H1 (cell line): ENCODE results near the gene STAT5A. TPM values are rescaled to one million over a fixed set of nuclear protein-coding genes. Genes with fewer than 3 reads are reported as not detected.

Experiments used
- CTCF ChIA-PET: fragments of 300-600 bp; sonication (Branson Sonifier 250); formaldehyde crosslinking; loops from one replicate; lab custom pipeline; 2021; ENCODE audit not compliant: partially characterized antibody; lab: Charles Lee
- POLR2A ChIA-PET: fragments of 300-600 bp; sonication (Branson Sonifier 250); formaldehyde crosslinking; loops from one replicate; lab custom pipeline; 2021; ENCODE audit warnings: inconsistent platforms; ENCODE audit not compliant: partially characterized antibody; lab: Charles Lee
- DNase-seq, 2 experiments: peaks; one replicate each; pipeline versions ENCODE4 v3.0.0 to v3.0.0-alpha.2; 2010 to 2022; ENCODE audit warnings: low spot score in 2 of 2, low read depth in 1 of 2, mixed read lengths in 1 of 2
- FAIRE-seq: peaks from 2 replicates; lab custom pipeline; 2011; peaks lifted over from hg19 to GRCh38; lab: Jason Lieb, UNC
- H2AFZ ChIP-seq: 2 replicates; pipeline ENCODE4 v1.8.1; 2012; ENCODE audit warnings: low read length, inconsistent platforms
- H2AK5ac ChIP-seq: 2 replicates; pipeline ENCODE4 v1.6.1; 2013; ENCODE audit warnings: low read depth, low read length
- H2BK120ac ChIP-seq: replicated peaks from 2 replicates; pipeline ENCODE3; 2013; ENCODE audit warnings: low read depth, low read length, inconsistent platforms
- H2BK12ac ChIP-seq: 2 replicates; pipeline ENCODE4 v1.6.1; 2013; ENCODE audit warnings: low read depth, low read length
- H2BK15ac ChIP-seq: 2 replicates; pipeline ENCODE4 v1.6.1; 2013; ENCODE audit warnings: low read length
- H2BK20ac ChIP-seq: 2 replicates; pipeline ENCODE4 v1.6.1; 2013; ENCODE audit warnings: low read length
- H2BK5ac ChIP-seq: 2 replicates; pipeline ENCODE4 v1.6.1; 2013; ENCODE audit warnings: low read depth, low read length
- H3K14ac ChIP-seq: 2 replicates; pipeline ENCODE4 v1.6.1; 2013; ENCODE audit warnings: inconsistent platforms; ENCODE audit not compliant: insufficient read length
- H3K18ac ChIP-seq: 2 replicates; pipeline ENCODE4 v1.6.1; 2013; ENCODE audit warnings: low read length; ENCODE audit errors: extremely low read depth
- H3K23ac ChIP-seq: 2 replicates; pipeline ENCODE4 v1.6.1; 2013; ENCODE audit warnings: inconsistent platforms; ENCODE audit not compliant: insufficient read length
- H3K23me2 ChIP-seq: 2 replicates; pipeline ENCODE4 v1.6.1; 2013; ENCODE audit warnings: low read depth, low read length
- H3K27ac ChIP-seq: 2 replicates; pipeline ENCODE4 v1.6.1; 2011; ENCODE audit warnings: low read depth, low read length, inconsistent platforms
- H3K27me3 ChIP-seq, 4 experiments: replicated peaks in 1 of 4; 1 replicate in 1 of 4; 2 replicates in 3 of 4; pipeline versions ENCODE4 v1.6.1 to v1.8.1; 2011 to 2013; ENCODE audit warnings: low read length in 3 of 4, mild to moderate bottlenecking in 3 of 4, inconsistent platforms in 2 of 4, mixed read lengths in 2 of 4, moderate library complexity in 1 of 4; ENCODE audit not compliant: control insufficient read depth in 3 of 4, insufficient read depth in 3 of 4; ENCODE audit errors: extremely low read depth in 1 of 4
- H3K36me3 ChIP-seq, 4 experiments: 2 replicates each; pipeline versions ENCODE4 v1.6.1 to v1.8.1; 2011 to 2013; ENCODE audit warnings: mild to moderate bottlenecking in 4 of 4, low read length in 3 of 4, moderate library complexity in 2 of 4, control low read depth in 1 of 4, inconsistent platforms in 1 of 4; ENCODE audit not compliant: insufficient read depth in 4 of 4, control insufficient read depth in 2 of 4
- H3K4ac ChIP-seq: replicated peaks from 2 replicates; pipeline ENCODE3; 2013; ENCODE audit warnings: low read length, low read depth, mixed read lengths, inconsistent platforms; ENCODE audit not compliant: insufficient read length
- H3K4me1 ChIP-seq, 4 experiments: replicated peaks in 1 of 4; 1 replicate in 1 of 4; 2 replicates in 3 of 4; pipeline versions ENCODE4 v1.6.1 to v1.8.1; 2011 to 2013; ENCODE audit warnings: low read length in 3 of 4, inconsistent platforms in 2 of 4, mixed read lengths in 1 of 4; ENCODE audit not compliant: insufficient read depth in 4 of 4, control insufficient read depth in 3 of 4
- H3K4me2 ChIP-seq, 2 experiments: 2 replicates each; pipeline versions ENCODE4 v1.6.1 to v1.8.1; 2011 to 2013; ENCODE audit warnings: low read depth in 2 of 2, low read length in 2 of 2, control low read depth in 1 of 2, inconsistent platforms in 1 of 2, mild to moderate bottlenecking in 1 of 2; ENCODE audit not compliant: insufficient read depth in 1 of 2
- H3K4me3 ChIP-seq, 4 experiments: fragments of 200-600, 300-600 bp in 1 of 4; sonication (generic), shearing (Covaris generic), sonication (Bioruptor Twin) in 1 of 4; 2 replicates each; pipeline versions ENCODE4 v1.5.1 to v1.8.1; 2011 to 2016; ENCODE audit warnings: low read length in 4 of 4, low read depth in 3 of 4, control low read depth in 2 of 4, inconsistent platforms in 2 of 4, mild to moderate bottlenecking in 2 of 4, mixed read lengths in 1 of 4, moderate library complexity in 1 of 4; ENCODE audit not compliant: insufficient read depth in 2 of 4; ENCODE audit errors: extremely low read depth in 1 of 4
- H3K56ac ChIP-seq: replicated peaks from 2 replicates; pipeline ENCODE3; 2013; ENCODE audit warnings: low read depth, mild to moderate bottlenecking, mixed read lengths, low read length, inconsistent platforms; ENCODE audit not compliant: insufficient read length
- H3K79me1 ChIP-seq: 2 replicates; pipeline ENCODE4 v1.6.1; 2013; ENCODE audit warnings: low read depth, low read length, control low read depth
- H3K79me2 ChIP-seq, 2 experiments: 2 replicates each; pipeline versions ENCODE4 v1.6.1 to v1.8.1; 2012 to 2013; ENCODE audit warnings: low read length in 2 of 2, mild to moderate bottlenecking in 2 of 2, inconsistent platforms in 1 of 2; ENCODE audit not compliant: insufficient read depth in 2 of 2, control insufficient read depth in 1 of 2
- H3K9ac ChIP-seq, 4 experiments: replicated peaks in 1 of 4; 1 replicate in 1 of 4; 2 replicates in 3 of 4; pipeline versions ENCODE4 v1.6.1 to v1.8.1; 2011 to 2013; ENCODE audit warnings: low read depth in 3 of 4, low read length in 3 of 4, control low read depth in 2 of 4, mild to moderate bottlenecking in 2 of 4, moderate library complexity in 2 of 4, inconsistent platforms in 1 of 4; ENCODE audit errors: extremely low read depth in 1 of 4
- H3K9me3 ChIP-seq, 2 experiments: 2 replicates each; pipeline versions ENCODE4 v1.6.1 to v1.8.1; 2012 to 2013; ENCODE audit warnings: mild to moderate bottlenecking in 2 of 2, moderate library complexity in 2 of 2, control low read depth in 1 of 2, inconsistent platforms in 1 of 2, low read depth in 1 of 2, low read length in 1 of 2, mixed read lengths in 1 of 2; ENCODE audit not compliant: insufficient read depth in 2 of 2
- H4K20me1 ChIP-seq, 2 experiments: replicated peaks in 1 of 2; 2 replicates each; pipeline versions ENCODE3 to v1.8.1; 2011 to 2013; ENCODE audit warnings: inconsistent platforms in 2 of 2, low read length in 2 of 2, mild to moderate bottlenecking in 1 of 2; ENCODE audit not compliant: insufficient read depth in 2 of 2, control insufficient read depth in 1 of 2
- H4K5ac ChIP-seq: 2 replicates; pipeline ENCODE4 v1.6.1; 2013; ENCODE audit warnings: low read length, low read depth, mixed read lengths, inconsistent platforms; ENCODE audit not compliant: insufficient read length
- H4K8ac ChIP-seq: 2 replicates; pipeline ENCODE4 v1.8.0; 2013; ENCODE audit warnings: mild to moderate bottlenecking, moderate library complexity, low read length, inconsistent platforms; ENCODE audit not compliant: insufficient read depth; ENCODE audit errors: extremely low read depth
- H4K91ac ChIP-seq: replicated peaks from 2 replicates; pipeline ENCODE3; 2013; ENCODE audit warnings: low read length, mixed read lengths, inconsistent platforms; ENCODE audit not compliant: insufficient read length
- ASH2L ChIP-seq: fragments of 200-600, 300-600 bp; sonication (generic); IDR thresholded peaks from one replicate; pipeline ENCODE4 v1.7.1; 2017; ENCODE audit warnings: low read length
- CBX8 ChIP-seq: fragments of 300-800, 300-1000 bp; sonication (generic); IDR thresholded peaks from 2 replicates; pipeline ENCODE4 v1.7.1; 2016; ENCODE audit warnings: low read depth, low read length, borderline replicate concordance
- GABPA ChIP-seq: IDR thresholded peaks from 2 replicates; pipeline ENCODE4 v1.6.1; 2011; ENCODE audit warnings: mild to moderate bottlenecking, low read length, moderate library complexity, borderline replicate concordance; ENCODE audit not compliant: insufficient read depth
- GTF2F1 ChIP-seq: IDR thresholded peaks from 2 replicates; pipeline ENCODE4 v1.6.1; 2012; ENCODE audit warnings: low read depth, low read length, improper control_type of control experiment, borderline replicate concordance
- KDM4A ChIP-seq: IDR thresholded peaks from one replicate; pipeline ENCODE4 v1.7.1; 2012; ENCODE audit warnings: low read depth, mild to moderate bottlenecking, moderate library complexity, low read length, inconsistent platforms; ENCODE audit not compliant: severe bottlenecking
- NANOG ChIP-seq: IDR thresholded peaks from 2 replicates; pipeline ENCODE4 v1.6.1; 2011; ENCODE audit warnings: low read length, low read depth, mild to moderate bottlenecking, inconsistent platforms; ENCODE audit not compliant: insufficient read depth, poor library complexity, severe bottlenecking
- NRF1 ChIP-seq: IDR thresholded peaks from 2 replicates; pipeline ENCODE4 v1.6.1; 2011; ENCODE audit warnings: mild to moderate bottlenecking, low read depth, low read length, improper control_type of control experiment
- POLR2A ChIP-seq, 2 experiments: IDR thresholded peaks; 1 replicate in 1 of 2; 2 replicates in 1 of 2; pipeline ENCODE4 v1.6.1; 2011; ENCODE audit warnings: low read depth in 2 of 2, low read length in 2 of 2, mild to moderate bottlenecking in 2 of 2; ENCODE audit errors: control extremely low read depth in 1 of 2
- POU5F1 ChIP-seq: IDR thresholded peaks from 2 replicates; pipeline ENCODE4 v1.6.1; 2011; ENCODE audit warnings: low read depth, mild to moderate bottlenecking, low read length, moderate library complexity
- SP2 ChIP-seq: IDR thresholded peaks from 2 replicates; pipeline ENCODE4 v1.6.1; 2012; ENCODE audit warnings: mild to moderate bottlenecking, low read length, inconsistent platforms
- TAF1 ChIP-seq: IDR thresholded peaks from 2 replicates; pipeline ENCODE4 v1.6.1; 2011; ENCODE audit warnings: mild to moderate bottlenecking, low read depth, low read length
- TEAD4 ChIP-seq: IDR thresholded peaks from 2 replicates; pipeline ENCODE4 v1.6.1; 2012; ENCODE audit warnings: low read depth, low read length, inconsistent platforms, mixed read lengths
- USF2 ChIP-seq: IDR thresholded peaks from 2 replicates; pipeline ENCODE4 v1.6.1; 2011; ENCODE audit warnings: low read length, improper control_type of control experiment
- WGBS, 2 experiments: shearing (Covaris generic) in 1 of 2; methylation state at CpG; one replicate each; pipeline versions ENCODE4 v1.1.6 to v1.1.7; 2013 to 2015; ENCODE audit warnings: low lambda C conversion rate in 2 of 2, mixed read lengths in 2 of 2, inconsistent platforms in 1 of 2, low coverage in 1 of 2, missing lambda C conversion rate in 1 of 2; ENCODE audit not compliant: insufficient replicate concordance in 2 of 2, insufficient coverage in 1 of 2, insufficient read length in 1 of 2; ENCODE audit errors: extremely low coverage in 1 of 2, missing lambda C conversion rate in 1 of 2; 5-methylcytosine and 5-hydroxymethylcytosine counted together
- polyA plus RNA-seq, 7 experiments: library from polyadenylated mRNA; depleted of rRNA in 3 of 7; stranded (reverse) in 5 of 7; unstranded in 2 of 7; fragments of >200 nt in 5 of 7; fragments of 200-250 nt in 2 of 7; gene quantifications; 1 replicate in 5 of 7; 2 replicates in 1 of 7; 4 replicates in 1 of 7; pipeline versions ENCODE4 v1.2.1 to v1.2.3, GENCODE V29; 2011 to 2013; ENCODE audit warnings: missing spikeins in 2 of 7, mixed read lengths in 2 of 7
- total RNA-seq: library from RNA; stranded (reverse); fragmentation: NEBNext Ultra II Directional; extraction: Animal tissue kit (Norgen Biotek cat#: 25700); gene quantifications from 2 replicates; pipeline ENCODE4 v1.2.1, GENCODE V29; 2021

Gene STAT5A
- total and polyA plus RNA-seq, 2 of the 8 experiments (the other 6 are each of a cell fraction or from before 2014, with no cell fraction given), result 4.2 to 5.4 TPM

GRCh38 chr17:42296012-42296411 is 7.7 kb downstream of the STAT5A start:
- H3K4me1 ChIP-seq, result no peaks in the 10 kb centered on the region
- no peak overlapping the region for H2AK5ac ChIP-seq
- ChIA-PET POLR2A (interaction anchor here (1.3 kb wide), 1 partner anchor 59 kb away, joined by 3 read pairs; no protein-coding TSS in a partner anchor), CTCF (interaction anchor here (0.9 to 1.2 kb wide), 2 partner anchors 14 to 18 kb away, joined by 3 read pairs; no protein-coding TSS in a partner anchor)
- H3K56ac ChIP-seq, result no peak overlapping the region
- H3K4me2 ChIP-seq, result no peak overlapping the region
- no peak overlapping the region for H2AFZ ChIP-seq
- H3K79me1 ChIP-seq, result no peaks in the 10 kb centered on the region; the same call in 1 of the 2 replicates
- no peak overlapping the region for H2BK120ac ChIP-seq
- FAIRE-seq, result no peak
- no peak overlapping the region; the same call in 1 of the 2 replicates for H4K8ac ChIP-seq
- H3K9ac ChIP-seq, result no peak overlapping the region
- no peaks in the 10 kb centered on the region for H3K23me2 ChIP-seq
- H3K18ac ChIP-seq, result no peak overlapping the region
- H2BK20ac ChIP-seq, result no peak overlapping the region
- no peak overlapping the region for H3K4me3 ChIP-seq
- H4K91ac ChIP-seq, result no peak overlapping the region
- no peaks in the 10 kb centered on the region for H3K79me2 ChIP-seq
- no peak overlapping the region for H2BK5ac ChIP-seq
- no peak overlapping the region for H4K5ac ChIP-seq
- H3K36me3 ChIP-seq, result no peaks in the 10 kb centered on the region
- no peaks in the 10 kb centered on the region for H3K27me3 ChIP-seq
- H3K23ac ChIP-seq, result no peak overlapping the region
- H3K27ac ChIP-seq, result no peak overlapping the region
- DNase-seq, result no peak
- no peak overlapping the region for H3K4ac ChIP-seq
- H2BK15ac ChIP-seq, result no peak overlapping the region
- no peaks in the 10 kb centered on the region for H4K20me1 ChIP-seq
- 94% methylated on average over 3 of the region's 3 CpGs; no CpG with 5 or more reads in 1 of the 2 experiments for WGBS, 2 experiments
- no peak overlapping the region for H3K14ac ChIP-seq
- H2BK12ac ChIP-seq, result no peak overlapping the region
- no peaks in the 10 kb centered on the region for H3K9me3 ChIP-seq
- TF ChIP-seq POU5F1, result no peak
- no peak for TF ChIP-seq TAF1
- TF ChIP-seq GTF2F1, result no peak
- TF ChIP-seq KDM4A, result no peak
- no peak for TF ChIP-seq NRF1
- no peak for TF ChIP-seq NANOG
- TF ChIP-seq GABPA, result no peak
- TF ChIP-seq SP2, result no peak
- no peak for TF ChIP-seq TEAD4
- no peak for TF ChIP-seq CBX8
- TF ChIP-seq USF2, result no peak
- no peak for TF ChIP-seq POLR2A (IDR thresholded peaks at IDR 0.05; ENCODE audit: control extremely low read depth in 1 of 2, low read depth in 2 of 2, low read length in 2 of 2)
- no peak for TF ChIP-seq ASH2L
